ENCODE measurements around the gene TMEM176A.

- TF ChIP-seq, protein P1, sequence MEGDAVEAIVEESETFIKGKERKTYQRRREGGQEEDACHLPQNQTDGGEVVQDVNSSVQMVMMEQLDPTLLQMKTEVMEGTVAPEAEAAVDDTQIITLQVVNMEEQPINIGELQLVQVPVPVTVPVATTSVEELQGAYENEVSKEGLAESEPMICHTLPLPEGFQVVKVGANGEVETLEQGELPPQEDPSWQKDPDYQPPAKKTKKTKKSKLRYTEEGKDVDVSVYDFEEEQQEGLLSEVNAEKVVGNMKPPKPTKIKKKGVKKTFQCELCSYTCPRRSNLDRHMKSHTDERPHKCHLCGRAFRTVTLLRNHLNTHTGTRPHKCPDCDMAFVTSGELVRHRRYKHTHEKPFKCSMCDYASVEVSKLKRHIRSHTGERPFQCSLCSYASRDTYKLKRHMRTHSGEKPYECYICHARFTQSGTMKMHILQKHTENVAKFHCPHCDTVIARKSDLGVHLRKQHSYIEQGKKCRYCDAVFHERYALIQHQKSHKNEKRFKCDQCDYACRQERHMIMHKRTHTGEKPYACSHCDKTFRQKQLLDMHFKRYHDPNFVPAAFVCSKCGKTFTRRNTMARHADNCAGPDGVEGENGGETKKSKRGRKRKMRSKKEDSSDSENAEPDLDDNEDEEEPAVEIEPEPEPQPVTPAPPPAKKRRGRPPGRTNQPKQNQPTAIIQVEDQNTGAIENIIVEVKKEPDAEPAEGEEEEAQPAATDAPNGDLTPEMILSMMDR (IDR thresholded peaks at IDR 0.05; ENCODE audit: borderline replicate concordance, extremely low read depth, low read length, poor library complexity, severe bottlenecking), result no peak
- TF ChIP-seq EZH2 (IDR thresholded peaks at IDR 0.05; ENCODE audit: borderline replicate concordance, low read depth, low read length, severe bottlenecking), result no peak
These were observed 4.2 kb downstream of the TMEM176A start for GRCh38 chr7:150804802-150805201.

Measured in DND-41 (cell line).